HG03097 (cell line): ENCODE measurements around the gene FBLN2.

Source experiments
- ATAC-seq: cut with Tn5 transposase; IDR thresholded peaks from one replicate; pipeline ENCODE4 v1.9.1; 2021; ENCODE audit not compliant: unreplicated experiment, low FRiP score

FBLN2 gene

GRCh38 chr3:13575459-13576061, 26.6 kb downstream of the FBLN2 start:
- no peak for ATAC-seq

GRCh38 chr3:13577181-13578121, 28.5 kb downstream of the FBLN2 start:
- no peak for ATAC-seq

DNA sequence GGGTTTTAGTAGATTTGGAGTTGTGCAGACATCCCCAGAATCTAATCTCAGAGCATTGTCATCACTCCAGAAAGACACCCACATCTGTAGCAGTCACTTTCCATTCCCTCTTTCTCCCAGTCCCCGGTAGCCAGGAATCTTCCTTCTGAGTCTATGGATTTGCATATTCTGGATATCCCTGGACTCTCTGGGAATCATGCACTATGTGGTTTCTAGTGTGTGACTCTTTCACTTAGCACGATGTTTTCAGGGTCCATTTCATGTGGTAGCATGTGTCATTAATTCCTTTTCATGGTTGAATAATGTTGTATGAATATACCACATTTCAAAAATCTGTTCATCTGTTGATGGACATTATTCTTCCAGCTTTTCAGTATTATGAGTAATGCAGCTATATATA, 29.3 kb downstream of the FBLN2 start:
- no peak for ATAC-seq

GRCh38 chr3:13579063-13579462, 30.1 kb downstream of the FBLN2 start:
- no peak for ATAC-seq

GRCh38 chr3:13580256-13581023, 31.5 kb downstream of the FBLN2 start:
- no peak for ATAC-seq

DNA sequence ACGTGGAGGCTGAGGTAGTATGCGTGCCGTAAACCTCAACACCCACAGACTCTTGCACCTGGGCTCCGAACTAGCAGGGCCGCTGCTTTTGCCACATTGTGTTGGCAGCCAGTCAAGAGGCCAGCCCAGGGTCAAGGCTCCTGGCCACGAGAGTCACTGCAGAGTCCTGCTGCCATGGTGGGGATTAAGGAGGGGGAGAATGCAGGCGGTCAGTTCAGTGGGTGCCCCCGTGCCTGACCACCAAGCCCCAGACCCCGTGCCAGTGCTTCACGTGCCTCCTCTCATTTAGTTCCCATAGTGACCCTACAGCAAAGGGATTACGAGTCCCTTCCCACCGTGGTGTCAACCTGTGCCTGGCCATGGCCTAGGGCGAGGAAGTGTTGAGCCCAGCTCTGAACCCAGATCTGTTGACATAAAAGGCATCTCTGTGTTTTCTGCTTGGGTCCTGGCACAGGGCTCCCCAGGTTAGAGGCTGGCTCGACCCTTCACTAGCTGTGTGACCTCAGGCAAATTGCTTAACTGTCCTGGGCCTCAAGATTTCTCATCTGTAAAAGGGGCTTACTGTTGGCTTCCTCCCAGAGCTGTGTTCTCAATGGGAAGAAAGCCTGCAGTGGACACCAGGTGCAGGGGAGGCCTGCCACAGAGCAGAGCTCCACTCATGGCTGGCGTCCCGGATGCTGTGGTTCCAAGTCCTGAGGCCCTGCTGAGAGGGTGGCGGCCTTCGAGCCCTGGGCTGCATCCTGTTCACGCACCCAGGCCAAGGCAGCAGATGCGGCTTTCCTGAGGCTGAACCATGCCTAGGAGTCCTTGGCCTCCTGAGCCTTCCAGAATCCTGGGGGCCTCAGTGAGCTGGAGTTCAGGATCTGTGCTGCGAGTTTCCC, 32.8 kb downstream of the FBLN2 start:
- no peak for ATAC-seq

DNA sequence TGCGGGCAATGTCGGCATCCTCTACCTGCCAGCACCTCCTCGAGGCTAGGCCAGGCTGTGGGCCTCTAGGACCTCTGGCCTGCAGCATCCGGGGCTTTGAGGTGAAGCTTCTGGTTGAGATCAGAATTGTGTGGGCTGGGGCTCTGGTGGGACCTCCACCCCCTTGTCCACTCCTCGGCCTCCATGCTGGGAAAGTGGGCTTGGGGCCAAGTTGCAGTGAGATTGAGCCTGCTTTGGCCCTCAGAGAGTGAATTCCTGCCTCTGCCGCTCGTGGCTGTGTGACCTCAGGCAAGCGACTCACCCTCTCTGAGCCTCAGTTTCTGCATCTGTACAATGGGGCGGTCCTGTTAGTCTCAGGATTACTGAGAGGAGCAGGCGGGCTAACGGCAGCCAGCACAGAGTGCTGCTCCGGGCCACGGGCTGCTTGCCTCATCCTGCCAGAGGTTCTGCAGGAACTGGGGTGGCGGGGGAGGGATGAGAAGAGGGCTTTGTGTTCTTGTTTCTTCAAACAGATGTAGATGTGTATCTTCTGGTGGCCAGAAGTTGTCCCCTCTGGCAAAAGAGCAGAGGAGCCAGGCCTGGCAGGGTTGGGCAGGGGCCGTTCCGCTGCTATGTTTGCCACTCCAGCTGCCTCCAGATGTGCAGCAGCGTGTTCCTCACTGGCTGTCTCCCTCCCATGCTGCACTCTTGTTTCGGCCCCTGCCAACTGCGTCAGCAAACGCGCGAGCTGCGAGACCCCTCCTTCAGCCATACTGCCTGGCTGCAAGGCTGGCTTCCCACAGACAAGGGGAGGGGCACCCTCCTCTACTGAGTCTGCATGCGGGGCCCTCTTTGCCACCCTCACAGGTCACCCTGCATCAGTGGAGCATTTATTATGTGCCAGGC, 33.7 kb downstream of the FBLN2 start:
- ATAC-seq, result no peak

DNA sequence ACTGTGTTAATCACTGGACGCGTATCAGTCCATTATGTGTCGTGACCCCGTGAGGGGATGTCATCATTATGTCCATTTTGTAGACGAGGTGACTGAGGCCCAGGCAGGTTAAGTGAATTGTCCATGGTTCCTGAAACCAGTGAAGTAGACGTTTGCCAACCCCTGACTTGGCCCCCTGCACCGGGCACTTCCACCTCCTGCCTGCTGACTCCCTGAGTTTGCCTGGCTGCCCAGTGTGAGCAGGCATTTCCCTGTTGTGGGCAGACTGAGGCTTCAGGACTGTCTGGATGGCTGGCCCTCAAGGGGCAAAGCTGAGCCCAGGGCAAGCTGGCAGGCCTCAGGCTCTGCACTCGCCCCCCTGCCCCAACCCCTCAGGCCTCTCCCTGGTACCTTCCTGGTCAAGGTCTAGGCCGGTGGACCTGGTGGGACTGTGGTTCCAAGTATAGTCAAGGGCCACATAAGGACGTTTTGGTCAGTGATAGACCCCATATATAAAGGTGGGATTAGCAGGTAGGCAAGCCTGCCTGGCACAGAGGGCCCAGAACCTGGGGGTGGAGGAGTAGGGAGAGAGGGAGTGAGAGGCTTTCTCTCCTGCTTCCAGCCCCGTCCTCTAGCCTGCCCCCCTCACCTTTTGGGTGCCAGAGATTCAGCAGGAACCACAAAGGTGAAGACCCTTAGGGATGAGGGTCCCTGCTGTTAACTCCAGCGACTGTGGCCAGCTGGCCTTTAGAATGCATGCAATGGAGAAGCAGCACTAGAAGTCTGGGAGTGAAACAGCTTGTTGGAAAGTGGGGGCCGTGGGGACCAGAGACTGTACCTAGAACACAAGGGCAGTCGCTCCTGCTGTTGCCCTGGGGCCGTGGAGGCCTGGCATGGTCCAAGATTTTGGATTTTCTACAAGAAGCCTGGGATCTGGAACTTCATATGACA, 34.6 kb downstream of the FBLN2 start:
- no peak for ATAC-seq

- no peak for ATAC-seq
Measured at GRCh38 chr3:13584427-13584891, 35.5 kb downstream of the FBLN2 start.

GRCh38 chr3:13584901-13585300, 36.0 kb downstream of the FBLN2 start:
- no peak for ATAC-seq

- no peak for ATAC-seq
Measured at GRCh38 chr3:13587442-13587841, 38.5 kb downstream of the FBLN2 start.

- ATAC-seq, result no peak
Measured at GRCh38 chr3:13588221-13588701, 39.3 kb downstream of the FBLN2 start.

DNA sequence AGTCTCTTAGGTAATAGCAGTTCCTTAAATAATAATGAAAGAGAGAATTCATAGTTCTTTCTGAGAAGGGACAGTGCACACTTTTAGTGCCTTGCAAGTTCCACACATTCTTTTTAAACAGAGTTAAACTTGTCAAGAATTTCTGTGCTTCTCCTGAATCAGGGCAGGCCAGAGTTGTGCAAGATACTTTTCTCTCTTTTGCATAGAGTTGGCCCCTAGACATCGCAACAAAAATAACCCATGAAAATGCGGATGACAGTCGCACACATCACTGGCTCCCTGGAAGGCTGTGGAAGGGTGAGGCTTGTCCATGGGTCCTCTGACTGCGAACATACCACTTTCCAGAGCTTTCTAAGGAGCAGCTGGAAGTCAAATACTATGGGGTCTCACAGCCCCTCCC, 40.1 kb downstream of the FBLN2 start:
- ATAC-seq, result no peak

GRCh38 chr3:13590841-13591520, 42.1 kb downstream of the FBLN2 start:
- no peak for ATAC-seq

- no peak for ATAC-seq
Measured at GRCh38 chr3:13593615-13594014, 44.7 kb downstream of the FBLN2 start.

- no peak for ATAC-seq
Measured at GRCh38 chr3:13594146-13594545, 45.2 kb downstream of the FBLN2 start.

DNA sequence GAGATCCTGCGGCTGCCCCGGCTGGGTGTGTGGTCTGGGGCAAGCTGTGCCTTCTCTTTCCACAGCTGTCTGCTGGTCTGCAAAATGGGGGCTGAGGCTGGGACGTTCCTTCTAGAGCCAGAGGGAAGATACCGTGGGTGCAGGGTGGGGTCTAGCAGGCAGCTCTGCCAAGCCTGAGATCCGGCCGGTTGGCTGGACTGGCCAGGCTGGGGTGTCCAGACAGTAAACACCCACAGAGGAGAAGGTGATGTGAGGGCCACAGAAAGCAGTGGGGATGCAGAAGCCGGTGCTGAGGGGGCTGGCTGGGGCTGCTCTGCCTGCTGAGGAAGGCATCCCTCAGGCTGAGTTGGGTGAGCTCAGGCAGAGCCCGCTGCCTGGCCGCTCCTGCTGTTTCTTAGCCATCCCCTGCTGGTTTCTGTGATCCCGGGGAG, 46.1 kb downstream of the FBLN2 start:
- no peak for ATAC-seq
